Choroid plexus epithelial cell (primary cell): ENCODE results near the gene LZTS2.
"Not testable (repeated sequence)": the region's sequence is repeated elsewhere in the genome, so short reads cannot be mapped to it uniquely, and the experiment has no call there.

Experiments used
- DNase-seq: peaks from one replicate; pipeline ENCODE4 v3.0.0-alpha.2; 2010; ENCODE audit warnings: low read depth
- H3K4me3 ChIP-seq: 2 replicates; pipeline ENCODE4 v1.5.1; 2011; ENCODE audit warnings: low read depth, mild to moderate bottlenecking, control low read depth, low read length, moderate library complexity
- CTCF ChIP-seq: conservative IDR thresholded peaks from 2 replicates; pipeline ENCODE4 v1.5.1; 2011; ENCODE audit warnings: low read depth, mild to moderate bottlenecking, control low read depth, inconsistent platforms, low read length, moderate library complexity

Gene LZTS2

DNA sequence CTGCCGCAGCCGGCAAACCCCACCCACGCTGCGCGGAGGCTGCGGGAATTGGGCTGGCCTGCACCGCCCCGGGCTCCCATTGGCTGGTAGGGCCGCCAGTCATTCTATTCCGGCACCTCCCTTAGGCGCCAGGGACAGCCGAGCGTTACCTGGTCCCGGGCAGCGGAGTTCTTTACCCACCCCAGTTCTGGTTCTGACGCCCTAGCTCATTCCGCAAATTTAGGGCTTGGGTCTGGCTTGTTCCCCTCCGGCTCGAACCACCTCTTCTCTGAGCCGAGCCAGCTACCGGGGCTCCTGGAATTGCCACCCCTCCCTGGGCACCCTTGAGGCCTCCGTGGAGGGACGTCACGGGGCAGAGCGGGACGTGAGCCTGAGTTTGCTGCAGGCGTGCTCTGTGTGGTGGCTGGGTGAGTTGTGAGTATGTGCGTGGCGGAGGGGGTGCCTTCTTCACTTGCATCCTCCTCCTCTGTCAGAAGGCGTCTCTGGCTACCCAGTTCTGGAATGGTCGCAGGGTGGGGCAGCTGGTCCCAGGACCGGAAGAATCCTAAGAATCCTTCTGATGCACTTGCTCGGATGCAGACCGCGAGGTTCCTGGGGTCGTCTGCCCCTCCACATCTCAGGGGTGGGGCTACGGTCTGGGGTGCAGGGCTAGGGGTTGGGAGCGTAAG is 31.7 kb downstream of the LZTS2 start, which contains the start of the genes PDZD7 and SFXN3:
Gene PDZD7 (minus strand): TSS at position 2 of the 668 bp plus-strand sequence. CDS start 910 bp downstream, outside the sequence.
Gene SFXN3 (plus strand): TSS at position 107 of the 668 bp plus-strand sequence. CDS start 3,461 bp downstream, outside the sequence.
- peak within 1 kb of the TSS; percentile 80 for H3K4me3 ChIP-seq
- TF ChIP-seq CTCF: no peak
- DNase-seq: peak; percentile 95

- TF ChIP-seq CTCF: no peak
- H3K4me3 ChIP-seq: peak overlapping the region; percentile 80
- DNase-seq: peak; percentile 68
These were observed 32.4 kb downstream of the LZTS2 start for GRCh38 chr10:101031796-101032636.

GRCh38 chr10:101032637-101033224 is 33.1 kb downstream of the LZTS2 start:
- DNase-seq: peak; percentile 88
- H3K4me3 ChIP-seq: peak overlapping the region; percentile 80
- TF ChIP-seq CTCF: no peak

- peak overlapping the region; percentile 80 for H3K4me3 ChIP-seq
- TF ChIP-seq CTCF: no peak
- no peak for DNase-seq
These were observed 33.7 kb downstream of the LZTS2 start for GRCh38 chr10:101033276-101033675.

- H3K4me3 ChIP-seq, DNase-seq: not testable (repeated sequence)
These were observed 34.8 kb downstream of the LZTS2 start for GRCh38 chr10:101034404-101034803.

DNA sequence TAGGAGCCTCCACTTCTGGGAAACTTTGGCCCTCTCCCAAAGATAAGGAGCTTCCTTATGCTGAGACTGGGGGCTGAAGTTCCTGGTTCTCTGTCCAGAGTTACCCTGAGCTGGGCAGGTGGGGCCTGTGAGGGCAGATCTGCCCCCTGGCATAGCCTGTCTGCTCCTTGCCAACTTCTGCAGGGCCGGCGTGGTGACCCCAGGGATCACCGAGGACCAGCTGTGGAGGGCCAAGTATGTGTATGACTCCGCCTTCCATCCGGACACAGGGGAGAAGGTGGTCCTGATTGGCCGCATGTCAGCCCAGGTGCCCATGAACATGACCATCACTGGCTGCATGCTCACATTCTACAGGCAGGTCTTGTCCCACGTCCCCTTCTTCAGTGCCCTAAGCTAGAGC is 35.7 kb downstream of the LZTS2 start:
- TF ChIP-seq CTCF: no peak

More for the DNA sequence above, 35.7 kb downstream of the LZTS2 start:
- no peak for DNase-seq
- no peak overlapping the region for H3K4me3 ChIP-seq
